Astrocyte of the cerebellum (primary cell): ENCODE results near the gene PDK2.

Source experiments
- DNase-seq: peaks from one replicate; pipeline ENCODE4 v3.0.0-alpha.2; 2011; ENCODE audit warnings: low read depth
- H3K4me3 ChIP-seq: 2 replicates; pipeline ENCODE4 v1.5.1; 2011; ENCODE audit warnings: mild to moderate bottlenecking, low read depth, low read length, moderate library complexity
- in situ Hi-C: cut with HindIII; loops from 2 replicates; pipeline ENCODE4 v1.10.0; 2017; ENCODE audit warnings: low sequenced_read_pairs
- TF ChIP-seq, protein P1 (sequence below): IDR thresholded peaks from 2 replicates; pipeline ENCODE4 v1.5.1; 2012; ENCODE audit warnings: low read length, low read depth, moderate library complexity, mild to moderate bottlenecking; ENCODE audit errors: missing control alignments

PDK2 gene

DNA sequence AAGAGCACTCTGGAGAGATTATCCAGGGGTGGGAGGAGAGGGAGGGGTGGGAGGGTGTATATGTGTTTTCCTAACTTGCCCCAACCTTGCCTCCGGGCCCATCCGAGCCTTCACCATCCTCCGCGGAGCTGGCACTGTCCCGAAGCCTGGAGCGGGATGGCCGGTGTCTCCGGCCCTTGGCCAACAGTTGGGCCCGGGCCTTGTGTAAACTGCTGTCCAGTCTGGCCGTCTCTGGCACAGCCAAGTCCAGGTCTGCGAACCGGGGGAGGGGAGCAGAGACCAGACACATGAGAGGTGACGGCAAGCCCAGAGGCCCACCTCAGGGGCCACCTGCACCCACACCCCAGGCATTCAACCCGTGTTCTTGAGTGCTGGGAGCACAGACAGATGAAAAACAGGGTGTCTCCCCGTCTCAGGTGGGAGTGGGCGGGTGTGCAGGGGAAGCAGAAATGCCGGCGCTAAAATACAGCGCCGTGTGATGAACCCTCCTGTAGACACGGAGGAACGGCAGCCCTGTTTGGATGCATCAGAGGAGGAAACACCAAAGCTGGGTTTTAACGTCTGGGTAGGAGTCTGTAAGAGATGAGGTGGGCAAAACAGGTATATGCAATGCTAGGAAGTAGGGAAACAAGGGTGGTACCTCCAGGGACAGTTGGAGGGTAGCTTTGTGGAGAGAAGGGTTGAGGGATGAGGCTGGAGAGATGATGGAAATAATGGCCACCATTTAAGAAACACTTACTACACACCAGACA lies 23.1 kb downstream of the PDK2 start:
- no peak overlapping the region for H3K4me3 ChIP-seq
- in situ Hi-C loops = no loop called here
- DNase-seq = no peak
- TF ChIP-seq, protein P1, sequence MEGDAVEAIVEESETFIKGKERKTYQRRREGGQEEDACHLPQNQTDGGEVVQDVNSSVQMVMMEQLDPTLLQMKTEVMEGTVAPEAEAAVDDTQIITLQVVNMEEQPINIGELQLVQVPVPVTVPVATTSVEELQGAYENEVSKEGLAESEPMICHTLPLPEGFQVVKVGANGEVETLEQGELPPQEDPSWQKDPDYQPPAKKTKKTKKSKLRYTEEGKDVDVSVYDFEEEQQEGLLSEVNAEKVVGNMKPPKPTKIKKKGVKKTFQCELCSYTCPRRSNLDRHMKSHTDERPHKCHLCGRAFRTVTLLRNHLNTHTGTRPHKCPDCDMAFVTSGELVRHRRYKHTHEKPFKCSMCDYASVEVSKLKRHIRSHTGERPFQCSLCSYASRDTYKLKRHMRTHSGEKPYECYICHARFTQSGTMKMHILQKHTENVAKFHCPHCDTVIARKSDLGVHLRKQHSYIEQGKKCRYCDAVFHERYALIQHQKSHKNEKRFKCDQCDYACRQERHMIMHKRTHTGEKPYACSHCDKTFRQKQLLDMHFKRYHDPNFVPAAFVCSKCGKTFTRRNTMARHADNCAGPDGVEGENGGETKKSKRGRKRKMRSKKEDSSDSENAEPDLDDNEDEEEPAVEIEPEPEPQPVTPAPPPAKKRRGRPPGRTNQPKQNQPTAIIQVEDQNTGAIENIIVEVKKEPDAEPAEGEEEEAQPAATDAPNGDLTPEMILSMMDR = no peak

DNA sequence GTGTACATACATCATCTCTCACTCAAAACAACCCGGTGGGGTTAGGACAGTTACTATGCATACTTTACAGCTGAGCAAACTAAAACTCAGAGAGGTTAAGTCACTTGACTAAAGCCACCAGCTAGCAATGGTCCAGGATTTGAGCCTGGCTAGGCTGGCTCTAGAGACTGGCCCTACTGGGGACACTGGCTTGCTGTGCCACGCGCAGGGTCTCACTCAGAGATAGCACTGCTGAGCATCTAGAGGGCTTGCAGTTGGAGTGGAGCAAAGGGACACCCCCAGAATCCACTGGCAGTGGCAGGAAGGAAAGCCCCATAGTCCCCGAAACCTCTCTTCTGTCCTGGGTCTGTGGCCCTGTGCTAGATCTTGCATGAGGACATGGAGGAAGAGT lies 23.7 kb downstream of the PDK2 start:
- in situ Hi-C loops = no loop called here
- TF ChIP-seq, protein P1 = no peak
- DNase-seq = no peak
- H3K4me3 ChIP-seq = no peak overlapping the region

DNA sequence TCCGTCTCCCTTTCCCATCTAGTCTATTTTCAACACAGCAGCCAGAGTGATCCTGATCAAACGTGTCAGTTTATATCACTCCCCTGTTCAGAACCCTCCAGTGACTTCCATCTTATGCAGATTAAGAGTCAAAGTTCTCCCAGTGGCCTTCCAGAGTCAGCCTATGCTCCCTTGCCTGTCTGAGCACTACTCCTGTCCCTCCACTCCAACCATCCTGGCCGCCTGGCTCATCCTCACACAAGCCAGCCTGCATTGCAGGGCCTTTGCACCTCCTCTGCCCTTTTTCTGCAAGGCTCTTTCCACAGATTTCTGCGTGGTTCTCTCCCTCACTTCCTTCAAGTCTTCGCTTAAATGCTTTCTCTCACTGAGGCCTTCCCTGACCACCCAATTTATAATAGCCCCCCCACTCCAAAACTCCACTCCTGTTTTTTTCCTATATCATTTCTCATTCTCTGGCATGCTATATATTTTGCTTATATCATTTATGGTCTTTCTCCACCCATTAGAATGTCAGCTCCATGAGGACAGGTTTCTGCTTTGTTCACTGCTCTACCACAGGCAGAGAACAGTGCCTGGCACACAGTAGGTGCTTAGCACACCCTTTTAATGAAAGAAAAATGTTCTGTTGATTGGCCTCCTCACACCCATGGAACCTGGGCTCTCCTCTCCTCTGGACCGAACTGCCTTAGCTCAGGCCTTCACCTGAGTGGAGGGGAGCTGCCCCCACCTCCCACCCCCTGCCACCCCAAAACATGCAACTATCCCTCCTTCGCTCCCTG lies 25.5 kb downstream of the PDK2 start:
- no peak for DNase-seq
- TF ChIP-seq, protein P1 = no peak
- in situ Hi-C loops = no loop called here
- H3K4me3 ChIP-seq = no peak overlapping the region

DNA sequence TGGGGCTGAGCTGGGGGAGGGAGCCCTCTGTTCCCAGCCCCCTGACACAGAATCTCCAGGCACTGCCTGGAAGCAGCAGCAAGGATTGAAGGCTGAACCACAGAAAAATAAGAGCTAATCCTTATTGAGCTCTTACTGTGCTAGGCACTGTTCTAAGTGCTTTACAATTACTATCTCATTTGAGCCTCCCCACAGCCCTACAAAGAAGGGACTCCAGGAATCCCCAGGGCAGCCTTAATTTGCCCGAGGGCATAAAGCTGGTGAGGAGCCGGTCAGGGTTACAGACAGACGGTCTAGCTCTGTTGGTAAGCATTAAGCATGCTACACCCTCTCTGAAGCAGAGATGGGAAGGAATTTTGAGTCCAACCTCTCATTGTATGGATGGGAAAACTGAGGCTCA lies 27.8 kb downstream of the PDK2 start:
- in situ Hi-C loops = no loop called here

DNA sequence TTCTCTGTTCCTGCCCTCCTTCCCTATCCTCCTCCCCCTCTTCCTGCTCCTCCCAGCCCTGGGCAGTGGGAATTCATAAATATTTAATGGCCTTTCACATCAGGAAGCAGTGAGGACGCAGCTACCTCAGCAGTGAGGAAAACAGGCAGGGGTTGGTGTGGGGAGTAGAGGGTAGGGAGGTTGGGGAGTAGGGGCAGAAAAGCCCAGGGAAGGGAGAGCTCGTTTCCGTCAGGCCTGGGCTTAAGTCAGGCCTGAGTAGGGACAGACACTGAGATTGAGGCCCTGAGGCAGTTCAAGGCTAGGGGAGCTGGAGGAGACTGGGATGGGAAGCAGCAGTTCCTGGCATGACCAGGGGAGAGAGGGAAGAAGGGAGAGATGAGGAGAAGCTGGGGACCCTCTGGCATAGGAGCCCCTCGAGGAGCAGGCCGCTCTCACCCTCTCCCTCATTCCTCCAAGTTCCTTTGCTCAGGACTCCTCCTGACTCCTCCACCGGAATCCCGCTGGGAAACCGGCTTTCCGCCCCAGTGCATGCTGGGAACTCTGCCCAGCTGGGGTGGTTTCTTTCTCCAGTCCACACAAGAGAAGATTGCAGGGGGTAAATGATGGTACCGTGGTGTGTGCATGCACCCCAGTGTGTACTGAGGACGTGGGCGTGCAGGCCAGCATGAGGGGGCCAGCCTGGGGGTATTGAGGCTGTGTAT lies 28.6 kb downstream of the PDK2 start:
- H3K4me3 ChIP-seq = no peak overlapping the region
- peak; percentile 78 for DNase-seq
- in situ Hi-C loops = no loop called here
- TF ChIP-seq, protein P1 = no peak

More for the DNA sequence above, 27.8 kb downstream of the PDK2 start:
- TF ChIP-seq, protein P1 = no peak
- DNase-seq = no peak
- H3K4me3 ChIP-seq = no peak overlapping the region

DNA sequence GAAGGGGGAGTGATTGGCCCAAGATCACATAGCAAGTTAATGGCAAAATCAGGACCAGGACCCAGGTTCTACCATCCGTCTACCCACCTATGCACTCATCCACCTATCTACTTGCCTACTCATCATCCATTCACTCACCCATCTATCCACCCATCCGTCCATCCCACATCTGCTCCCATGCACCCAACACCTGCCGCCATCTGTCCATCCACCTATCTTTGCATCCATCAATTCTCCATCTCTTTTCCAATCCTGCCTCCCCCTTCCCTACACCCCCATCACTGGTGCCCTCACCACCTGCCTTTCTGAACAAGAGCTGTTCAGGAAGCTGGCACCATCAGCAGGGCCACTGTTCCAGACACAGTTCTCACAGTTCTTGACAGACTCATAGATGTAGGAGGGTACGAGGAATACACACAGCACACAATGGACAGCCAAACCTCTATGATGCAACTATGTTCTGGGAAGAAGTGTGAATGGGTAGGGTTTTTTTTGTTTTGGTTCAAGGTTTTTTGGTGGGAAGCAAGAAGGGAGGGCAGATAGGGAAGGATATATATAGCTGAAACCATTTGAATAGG lies 30.4 kb downstream of the PDK2 start:
- TF ChIP-seq, protein P1 = no peak
- DNase-seq = no peak
- in situ Hi-C loops = no loop called here
- no peak overlapping the region for H3K4me3 ChIP-seq
